NCI-H2081 (cell line): ENCODE results near the gene FRMD1.

ENCODE experiments used
- DNase-seq, 2 experiments: peaks; one replicate each; lab custom pipeline; 2025; lab: John Stamatoyannopoulos, UW

The FRMD1 gene

GRCh38 chr6:168025831-168026710 is 52.9 kb downstream of the FRMD1 start:
- no peak for DNase-seq

GRCh38 chr6:168024951-168025510 is 54.0 kb downstream of the FRMD1 start:
- DNase-seq: no peak

- DNase-seq: no peak
Measured at GRCh38 chr6:168022488-168023321, 56.3 kb downstream of the FRMD1 start.

DNA sequence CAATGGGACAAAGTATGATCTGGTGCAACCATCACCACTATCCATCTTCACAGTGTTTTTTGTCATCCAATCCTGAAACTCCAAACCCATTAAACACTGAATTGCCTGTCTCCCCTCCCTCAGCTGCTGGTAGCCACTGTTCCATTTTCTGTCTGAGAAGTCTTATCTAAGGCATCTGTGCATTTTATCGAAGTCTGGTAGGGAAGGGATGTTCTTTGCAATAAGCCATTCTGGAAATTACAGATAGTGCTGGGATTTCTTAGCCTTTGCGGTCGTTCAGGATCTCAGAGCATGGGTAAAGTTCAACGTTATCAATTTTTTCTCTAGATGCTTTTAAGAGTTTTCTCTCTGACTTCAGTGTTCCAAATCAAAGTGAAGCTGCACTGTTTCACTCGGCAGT is 57.4 kb downstream of the FRMD1 start:
- DNase-seq: no peak

DNA sequence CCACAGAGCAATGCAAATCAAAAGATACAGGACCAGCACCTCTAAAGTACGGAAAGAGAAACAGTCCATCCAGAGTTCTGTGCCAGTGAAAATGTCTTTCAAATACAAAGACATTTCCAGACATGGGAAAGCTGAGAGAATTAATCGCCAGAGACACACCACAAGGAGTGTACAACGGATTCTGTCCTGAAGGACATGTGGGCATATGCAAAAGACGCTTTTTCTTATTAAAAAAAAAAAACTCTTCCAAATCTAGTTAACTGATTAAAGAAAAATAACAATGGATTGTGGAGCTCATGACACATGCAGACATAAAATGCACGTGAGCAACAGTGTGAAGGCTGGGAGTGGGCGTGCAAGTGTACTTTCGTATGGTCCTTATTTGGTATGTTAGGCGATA is 58.8 kb downstream of the FRMD1 start:
- no peak for DNase-seq

DNA sequence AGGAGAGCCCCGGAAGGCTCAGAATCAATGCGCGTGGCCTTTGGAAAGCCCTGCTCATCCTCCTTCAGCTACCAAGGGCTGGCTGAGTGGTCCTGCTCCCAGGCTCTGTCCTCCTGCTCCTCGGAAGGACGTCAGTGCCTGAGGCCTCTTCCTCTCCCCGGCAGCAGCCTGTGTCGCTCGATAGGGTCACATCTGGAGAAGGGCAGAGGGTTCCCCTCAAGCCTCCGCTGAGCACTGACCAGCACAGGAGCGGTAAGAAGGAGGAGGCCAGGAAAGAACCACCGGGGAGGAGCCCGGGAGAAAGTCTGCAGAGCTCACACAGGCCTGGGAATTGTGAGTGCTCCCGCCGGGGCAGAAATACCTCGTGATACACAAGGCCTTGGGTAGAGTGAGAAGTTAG is 60.3 kb downstream of the FRMD1 start:
- DNase-seq: no peak

- DNase-seq: no peak
Measured at GRCh38 chr6:168017629-168018028, 61.4 kb downstream of the FRMD1 start.

DNA sequence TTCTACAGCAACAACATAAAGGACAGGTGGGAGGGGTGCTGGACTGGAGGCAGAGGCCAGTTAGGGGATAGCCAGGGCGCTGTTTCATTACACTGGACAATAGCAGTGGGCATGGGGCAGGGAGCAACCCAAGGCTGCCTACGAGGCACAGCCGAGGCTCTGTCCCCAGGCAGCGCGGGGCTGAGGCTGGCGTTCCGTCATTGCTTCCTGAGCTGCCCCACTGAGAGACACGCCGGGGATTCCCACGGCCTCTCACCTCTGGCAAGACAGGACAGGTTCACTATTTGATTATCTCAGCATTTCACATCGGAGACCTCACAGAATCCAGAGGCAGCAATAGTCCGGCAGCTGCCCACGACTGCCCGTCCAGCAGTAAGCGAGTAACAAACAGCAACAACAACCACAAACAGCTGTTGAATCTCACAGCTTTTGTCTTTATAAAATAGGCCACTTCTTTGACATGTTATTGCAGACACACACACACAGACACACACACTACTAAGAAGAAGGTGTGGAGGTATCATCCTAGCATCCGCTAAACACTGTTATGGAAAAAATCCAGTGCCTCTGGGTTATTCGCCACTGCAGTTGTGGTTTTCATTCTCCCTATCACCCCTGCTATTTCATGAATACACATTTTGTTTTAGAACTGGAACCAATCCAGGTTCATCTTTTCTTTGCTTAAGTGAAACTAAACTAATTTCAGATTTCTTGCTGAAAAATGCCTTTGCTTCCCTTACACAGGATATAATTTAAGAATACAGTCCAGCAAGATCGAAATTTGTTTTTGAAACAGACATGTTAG is 62.1 kb downstream of the FRMD1 start:
- DNase-seq: no peak

GRCh38 chr6:168016176-168016620 is 62.8 kb downstream of the FRMD1 start:
- DNase-seq: no peak

DNA sequence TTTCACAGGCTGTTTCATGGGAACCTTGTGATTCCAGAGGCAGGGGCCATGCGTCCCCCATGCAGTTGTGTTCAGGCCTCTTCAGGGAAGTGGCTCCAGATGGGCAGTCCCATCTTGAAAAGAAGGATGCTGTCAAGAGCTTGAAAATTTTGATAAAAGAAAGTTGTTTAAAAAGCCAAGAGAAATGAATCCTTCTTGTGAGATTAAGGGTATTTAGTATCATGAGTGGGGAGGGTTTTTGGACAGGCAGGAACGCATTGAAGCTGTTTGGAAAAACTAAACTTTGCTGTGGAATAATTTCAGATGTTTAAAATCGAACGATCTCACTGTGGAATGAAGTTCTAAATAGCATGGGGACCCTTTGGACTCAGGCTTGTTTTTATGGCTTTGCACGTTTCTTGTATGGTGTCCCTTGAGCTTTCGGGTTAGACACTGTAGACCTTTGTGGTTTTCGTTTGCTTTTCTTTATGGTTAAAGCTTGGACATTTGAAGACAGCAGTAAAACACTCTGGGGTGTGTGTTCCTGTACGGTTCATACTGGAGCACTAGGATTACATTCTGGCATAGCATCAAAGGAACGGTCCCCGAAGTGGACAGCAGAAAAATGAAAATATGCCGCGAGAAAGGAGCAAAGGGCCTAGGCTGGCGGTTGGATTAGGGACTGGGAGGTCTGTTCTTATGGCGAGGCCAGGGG is 63.4 kb downstream of the FRMD1 start:
- DNase-seq: no peak

GRCh38 chr6:168015009-168015408 is 64.0 kb downstream of the FRMD1 start:
- DNase-seq: no peak

- DNase-seq: no peak
Measured at GRCh38 chr6:168014428-168014827, 64.6 kb downstream of the FRMD1 start.

DNA sequence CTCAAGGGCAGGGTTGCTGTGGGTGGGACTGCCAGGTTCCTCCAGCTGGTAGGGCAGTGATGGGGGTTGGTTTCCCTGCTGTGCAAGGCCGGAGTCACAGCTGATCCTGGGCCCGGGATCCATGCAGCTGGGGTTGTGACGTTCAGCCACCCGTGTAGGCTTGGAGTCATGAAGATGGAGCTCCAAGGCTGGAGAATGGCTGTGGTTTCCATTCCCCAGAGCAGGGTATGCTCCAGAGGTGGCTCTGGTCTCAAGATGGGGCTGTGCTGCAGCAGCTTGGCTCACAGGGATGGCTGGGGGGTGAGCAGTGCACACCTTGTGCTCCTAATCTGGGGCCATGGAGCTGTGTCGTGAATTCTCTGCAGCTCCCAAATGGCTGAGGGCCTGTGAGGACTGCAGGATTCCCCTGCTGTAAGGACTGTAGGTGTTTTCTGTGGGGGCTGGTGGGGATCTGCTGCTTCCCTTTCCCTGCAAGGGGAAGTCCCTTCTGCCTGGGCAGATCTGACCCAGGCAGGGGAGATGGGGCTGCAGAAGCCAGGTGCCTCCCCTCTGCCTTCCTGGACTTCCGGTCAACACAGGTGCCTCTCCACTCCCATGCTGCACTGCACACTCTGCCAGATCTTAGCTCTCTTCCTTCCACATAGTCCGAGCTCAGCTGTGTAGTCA is 65.6 kb downstream of the FRMD1 start:
- no peak for DNase-seq

- DNase-seq: no peak
Measured at GRCh38 chr6:168012431-168013249, 66.4 kb downstream of the FRMD1 start.

- no peak for DNase-seq
Measured at GRCh38 chr6:168011291-168011690, 67.7 kb downstream of the FRMD1 start.

GRCh38 chr6:168009331-168009730 is 69.7 kb downstream of the FRMD1 start:
- no peak for DNase-seq

GRCh38 chr6:168007592-168008338 is 71.2 kb downstream of the FRMD1 start:
- no peak for DNase-seq

DNA sequence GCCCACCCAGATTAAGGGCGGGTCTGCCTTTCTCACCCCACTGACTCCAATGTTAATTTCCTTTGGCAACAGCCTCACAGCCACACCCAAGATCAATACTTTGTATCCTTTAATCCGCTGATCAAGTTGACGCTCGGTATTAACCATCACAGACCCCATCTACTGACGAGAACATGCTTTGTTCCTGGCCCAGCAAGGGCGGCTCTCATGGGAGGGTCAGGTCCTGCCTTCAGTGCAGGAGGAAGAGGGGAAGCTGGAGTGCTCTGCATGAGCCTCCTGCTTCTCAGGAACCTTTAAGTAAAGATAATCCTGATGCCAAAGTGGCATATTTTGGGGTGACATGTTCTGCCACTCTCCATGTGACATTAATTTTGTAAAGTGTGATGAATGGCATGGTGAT is 73.2 kb downstream of the FRMD1 start:
- no peak for DNase-seq

DNA sequence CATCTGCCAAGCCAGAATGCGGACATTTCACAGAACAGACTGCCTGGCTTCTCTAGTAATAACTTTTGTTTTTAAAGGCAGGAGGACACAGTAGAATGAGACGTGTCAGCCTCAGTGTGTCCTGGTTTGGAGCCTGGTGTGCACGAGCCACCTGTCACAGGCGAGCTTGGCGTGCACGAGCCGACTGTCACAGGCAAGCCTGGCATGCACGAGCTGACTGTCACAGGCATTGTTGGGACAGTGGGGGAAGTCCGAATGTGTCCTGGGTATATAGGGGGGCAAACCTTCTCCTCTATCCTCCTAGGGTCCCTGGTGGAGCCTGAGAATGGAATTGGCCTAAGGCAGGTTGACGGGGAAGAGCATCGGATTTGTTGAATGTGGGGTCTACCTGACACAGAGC is 74.1 kb downstream of the FRMD1 start:
- no peak for DNase-seq
